Measurements from ENCODE around the gene FAM120A. TPM values are rescaled to one million over a fixed set of nuclear protein-coding genes. Genes with fewer than 3 reads are reported as not detected.

Gene FAM120A
- total RNA-seq, 2 experiments from 2014 or later, result 112 to 116 TPM

DNA sequence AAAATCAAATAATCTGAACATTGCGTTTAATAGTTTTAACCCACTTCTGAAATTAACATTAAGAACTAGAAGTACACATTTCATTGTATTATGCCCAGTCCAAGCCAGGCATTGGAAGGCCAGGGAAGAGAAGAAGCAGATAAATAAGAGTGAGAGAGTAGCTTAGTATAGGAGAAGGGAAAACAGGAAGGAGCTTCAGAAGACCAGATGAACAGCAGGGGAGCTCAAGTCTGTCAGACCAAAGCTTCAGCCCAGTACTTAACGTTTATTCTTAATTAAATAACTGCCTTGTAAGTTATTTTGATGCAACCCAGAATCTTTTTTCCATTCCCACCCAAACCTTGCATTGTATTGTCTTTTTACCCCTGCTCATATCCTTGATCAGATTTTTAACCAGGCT, 13.4 kb downstream of the FAM120A start:
- no peaks in the 10 kb centered on the region for H3K36me3 Mint-ChIP-seq (ENCODE audit: low read depth)
- H3K27ac Mint-ChIP-seq, result peak overlapping the region; percentile 26
- H3K9me3 Mint-ChIP-seq, result no peaks in the 10 kb centered on the region
- H3K27me3 Mint-ChIP-seq (ENCODE audit: low read depth), result no peaks in the 10 kb centered on the region
- intact Hi-C loops (cut with micrococcal nuclease), result loop anchor here (5.0 kb wide), 1 partner anchor 37 kb away; no protein-coding TSS in a partner anchor
- no peak overlapping the region for H3K4me3 Mint-ChIP-seq
- CTCF ChIA-PET, result interaction anchor here (1.9 kb wide), 1 partner anchor 11 kb away, joined by 12 read pairs; the partner anchor contains the start of gene FAM120AOS
- peaks cover 79% of the 10 kb centered on the region for H3K4me1 Mint-ChIP-seq (ENCODE audit: low read depth)
- DNase-seq, result no peak

- Mint-ChIP-seq H3K27ac (no peak overlapping the region), H3K9me3 (no peaks in the 10 kb centered on the region), H3K27me3 (ENCODE audit: low read depth) (no peaks in the 10 kb centered on the region), H3K4me1 (ENCODE audit: low read depth) (peaks cover 82% of the 10 kb centered on the region), H3K4me3 (no peak overlapping the region), H3K36me3 (ENCODE audit: low read depth) (peaks cover 6% of the 10 kb centered on the region)
- DNase-seq, result no peak
- intact Hi-C loops (cut with micrococcal nuclease), result loop anchor here (5.0 kb wide), 1 partner anchor 36 kb away; no protein-coding TSS in a partner anchor
- CTCF ChIA-PET, result interaction anchor here (0.6 kb wide), 1 partner anchor 623 kb away, joined by 4 read pairs; no protein-coding TSS in a partner anchor
Observed at GRCh38 chr9:93465855-93466254, 14.4 kb downstream of the FAM120A start.

DNA sequence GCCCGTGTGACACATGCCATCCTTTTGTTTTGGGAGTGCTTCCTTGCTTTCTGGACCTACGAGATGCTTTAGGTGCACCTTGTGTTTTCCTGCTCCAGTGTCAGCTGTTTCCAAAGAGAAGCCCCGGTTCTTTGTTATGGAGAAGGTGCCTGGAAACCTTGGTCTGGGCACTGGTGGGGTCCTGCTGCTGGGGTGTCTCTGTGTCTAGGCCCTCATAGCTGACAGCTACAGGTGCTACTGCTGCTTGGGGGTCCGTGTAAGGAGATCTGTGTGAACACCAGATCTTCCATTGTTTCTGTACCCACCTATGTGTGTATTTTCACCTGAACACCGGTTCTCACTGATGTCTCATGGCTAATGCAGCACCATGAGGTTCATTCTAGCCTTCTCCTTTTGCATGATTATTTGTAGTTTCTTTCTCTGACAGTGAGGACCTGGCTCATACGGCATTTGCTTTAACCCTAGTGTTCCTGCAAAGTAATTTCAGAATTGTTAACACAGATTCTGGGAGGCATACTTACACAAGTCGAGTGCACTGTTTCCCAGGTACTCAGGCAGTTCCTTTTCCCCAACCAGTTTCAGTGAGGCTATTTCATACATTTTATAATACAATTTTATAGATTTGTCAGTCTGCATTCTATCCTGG, 15.1 kb downstream of the FAM120A start:
- Mint-ChIP-seq H3K27me3 (ENCODE audit: low read depth) (no peaks in the 10 kb centered on the region), H3K4me3 (no peak overlapping the region), H3K36me3 (ENCODE audit: low read depth) (peaks cover 11% of the 10 kb centered on the region), H3K9me3 (no peaks in the 10 kb centered on the region), H3K4me1 (ENCODE audit: low read depth) (peaks cover 79% of the 10 kb centered on the region), H3K27ac (peak overlapping the region; percentile 70)
- CTCF ChIA-PET, result no interaction called here
- DNase-seq, result no peak
- intact Hi-C loops (cut with micrococcal nuclease), result loop anchor here (5.0 kb wide), 1 partner anchor 36 kb away; no protein-coding TSS in a partner anchor

- Mint-ChIP-seq H3K27ac (peak overlapping the region; percentile 70), H3K27me3 (ENCODE audit: low read depth) (no peaks in the 10 kb centered on the region), H3K9me3 (no peaks in the 10 kb centered on the region), H3K36me3 (ENCODE audit: low read depth) (peaks cover 11% of the 10 kb centered on the region), H3K4me3 (no peak overlapping the region), H3K4me1 (ENCODE audit: low read depth) (peaks cover 76% of the 10 kb centered on the region)
- CTCF ChIA-PET, result no interaction called here
- DNase-seq, result no peak
- intact Hi-C loops (cut with micrococcal nuclease), result loop anchor here (5.0 kb wide), 1 partner anchor 35 kb away; no protein-coding TSS in a partner anchor
Observed at GRCh38 chr9:93467062-93467416, 15.6 kb downstream of the FAM120A start.

- CTCF ChIA-PET, result interaction anchor here (1.4 kb wide), 1 partner anchor 40 kb away, joined by 3 read pairs; no protein-coding TSS in a partner anchor
- DNase-seq, result no peak
- Mint-ChIP-seq H3K4me1 (ENCODE audit: low read depth) (peaks cover 76% of the 10 kb centered on the region), H3K27ac (peak overlapping the region; percentile 22), H3K36me3 (ENCODE audit: low read depth) (peaks cover 15% of the 10 kb centered on the region), H3K4me3 (no peak overlapping the region), H3K27me3 (ENCODE audit: low read depth) (no peaks in the 10 kb centered on the region), H3K9me3 (no peaks in the 10 kb centered on the region)
- intact Hi-C loops (cut with micrococcal nuclease), result loop anchor here (5.0 kb wide), 1 partner anchor 35 kb away; no protein-coding TSS in a partner anchor
Observed at GRCh38 chr9:93467462-93467861, 16.0 kb downstream of the FAM120A start.

GRCh38 chr9:93468763-93469456, 17.4 kb downstream of the FAM120A start:
- intact Hi-C loops (cut with micrococcal nuclease), result loop anchor here (5.0 kb wide), 1 partner anchor 33 kb away; no protein-coding TSS in a partner anchor
- no peak for DNase-seq
- H3K9me3 Mint-ChIP-seq, result no peaks in the 10 kb centered on the region
- peaks cover 15% of the 10 kb centered on the region for H3K36me3 Mint-ChIP-seq (ENCODE audit: low read depth)
- H3K27ac Mint-ChIP-seq, result no peak overlapping the region
- H3K27me3 Mint-ChIP-seq (ENCODE audit: low read depth), result no peaks in the 10 kb centered on the region
- CTCF ChIA-PET, result interaction anchor here (0.8 to 1.4 kb wide), 3 partner anchors 9 to 39 kb away, joined by 3 read pairs; no protein-coding TSS in a partner anchor
- no peak overlapping the region for H3K4me3 Mint-ChIP-seq
- H3K4me1 Mint-ChIP-seq (ENCODE audit: low read depth), result peaks cover 61% of the 10 kb centered on the region

GRCh38 chr9:93470391-93470790, 18.9 kb downstream of the FAM120A start:
- H3K9me3 Mint-ChIP-seq, result no peaks in the 10 kb centered on the region
- H3K27ac Mint-ChIP-seq, result no peak overlapping the region
- H3K4me3 Mint-ChIP-seq, result no peak overlapping the region
- CTCF ChIA-PET, result no interaction called here
- no peak for DNase-seq
- peaks cover 21% of the 10 kb centered on the region for H3K36me3 Mint-ChIP-seq (ENCODE audit: low read depth)
- intact Hi-C loops (cut with micrococcal nuclease), result no loop called here
- no peaks in the 10 kb centered on the region for H3K27me3 Mint-ChIP-seq (ENCODE audit: low read depth)
- peaks cover 57% of the 10 kb centered on the region for H3K4me1 Mint-ChIP-seq (ENCODE audit: low read depth)

DNA sequence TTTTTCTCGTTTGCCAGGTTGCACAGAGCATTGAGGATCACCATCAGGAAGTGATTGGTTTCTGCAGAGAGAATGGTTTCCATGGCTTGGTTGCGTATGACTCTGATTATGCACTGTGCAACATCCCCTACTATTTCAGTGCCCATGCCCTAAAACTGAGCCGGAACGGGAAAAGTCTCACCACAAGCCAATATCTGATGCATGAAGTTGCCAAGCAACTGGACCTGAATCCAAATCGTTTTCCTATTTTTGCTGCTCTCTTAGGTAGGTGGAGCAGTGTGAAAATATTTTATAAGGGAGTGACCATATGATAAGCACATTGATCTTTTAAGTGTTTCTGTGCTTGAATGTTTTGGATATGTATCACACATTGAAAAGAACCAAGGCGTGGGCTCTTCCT, 19.6 kb downstream of the FAM120A start:
- H3K4me1 Mint-ChIP-seq (ENCODE audit: low read depth), result peaks cover 58% of the 10 kb centered on the region
- intact Hi-C loops (cut with micrococcal nuclease), result no loop called here
- H3K36me3 Mint-ChIP-seq (ENCODE audit: low read depth), result peaks cover 24% of the 10 kb centered on the region
- H3K27me3 Mint-ChIP-seq (ENCODE audit: low read depth), result no peaks in the 10 kb centered on the region
- no peak overlapping the region for H3K27ac Mint-ChIP-seq
- H3K4me3 Mint-ChIP-seq, result no peak overlapping the region
- no peak for DNase-seq
- CTCF ChIA-PET, result no interaction called here
- H3K9me3 Mint-ChIP-seq, result no peaks in the 10 kb centered on the region

DNA sequence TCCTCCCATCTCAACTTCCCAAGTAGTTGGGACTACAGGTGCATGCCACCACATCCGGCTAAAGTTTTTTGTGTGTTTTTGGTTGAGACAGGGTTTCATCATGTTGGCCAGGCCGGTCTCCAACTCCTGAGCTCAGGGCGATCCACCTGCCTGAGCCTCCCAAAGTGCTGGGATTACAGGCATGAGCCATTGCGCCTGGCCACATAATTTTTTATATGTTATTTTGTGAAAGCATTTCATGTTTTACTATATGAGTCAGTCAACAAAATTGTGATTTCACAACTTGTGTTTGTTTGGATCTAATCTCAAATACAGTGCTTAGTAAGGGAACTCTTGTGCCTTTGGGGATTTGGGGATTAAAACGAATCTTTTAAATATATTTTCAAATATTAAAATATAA, 21.9 kb downstream of the FAM120A start:
- intact Hi-C loops (cut with micrococcal nuclease), result no loop called here
- Mint-ChIP-seq H3K27ac (no peak overlapping the region), H3K4me1 (ENCODE audit: low read depth) (peaks cover 39% of the 10 kb centered on the region), H3K9me3 (no peaks in the 10 kb centered on the region), H3K36me3 (ENCODE audit: low read depth) (peaks cover 27% of the 10 kb centered on the region), H3K4me3 (no peak overlapping the region), H3K27me3 (ENCODE audit: low read depth) (no peaks in the 10 kb centered on the region)
- CTCF ChIA-PET, result no interaction called here
- no peak for DNase-seq

DNA sequence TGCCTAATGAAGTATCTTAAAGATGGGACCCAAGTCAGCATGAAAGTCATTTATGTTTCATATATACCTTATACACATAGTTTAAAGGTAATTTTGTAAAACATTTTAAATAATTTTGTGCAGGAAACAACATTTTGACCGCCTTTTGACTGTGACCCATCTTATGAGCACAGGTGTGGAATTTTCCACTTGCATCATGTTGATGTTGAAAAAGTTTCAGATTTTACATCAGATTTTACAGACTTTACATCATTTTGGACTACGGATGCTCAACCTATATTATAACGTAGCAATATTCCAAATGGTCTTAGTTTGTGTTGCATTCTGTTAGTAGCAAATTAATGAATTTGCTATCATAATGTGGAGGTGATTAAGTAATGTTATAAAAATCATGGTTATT, 23.6 kb downstream of the FAM120A start:
- no peaks in the 10 kb centered on the region for H3K27me3 Mint-ChIP-seq (ENCODE audit: low read depth)
- no peaks in the 10 kb centered on the region for H3K9me3 Mint-ChIP-seq
- H3K27ac Mint-ChIP-seq, result peak overlapping the region; percentile 83
- intact Hi-C loops (cut with micrococcal nuclease), result no loop called here
- peaks cover 34% of the 10 kb centered on the region for H3K36me3 Mint-ChIP-seq (ENCODE audit: low read depth)
- CTCF ChIA-PET, result no interaction called here
- H3K4me3 Mint-ChIP-seq, result no peak overlapping the region
- DNase-seq, result no peak
- H3K4me1 Mint-ChIP-seq (ENCODE audit: low read depth), result peaks cover 37% of the 10 kb centered on the region

DNA sequence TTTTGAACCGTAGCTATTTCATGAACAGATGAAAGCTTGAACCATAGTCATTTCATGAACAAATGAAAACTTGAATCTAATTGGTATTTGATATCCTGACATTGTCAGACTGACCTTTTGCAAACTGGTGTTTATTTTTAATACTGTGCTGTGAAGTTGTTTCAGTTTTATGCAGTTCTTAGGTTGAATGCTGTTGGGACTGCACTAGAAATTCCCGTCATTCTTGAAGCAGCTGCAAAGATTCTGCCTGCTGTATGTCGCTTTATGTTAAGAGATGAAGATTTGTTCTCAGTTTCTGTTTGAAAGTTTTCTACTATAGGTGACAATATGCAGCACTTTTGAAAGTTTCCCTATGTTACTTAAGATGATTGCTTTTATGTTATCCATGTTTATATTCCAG, 24.4 kb downstream of the FAM120A start:
- Mint-ChIP-seq H3K27ac (peak overlapping the region; percentile 83), H3K27me3 (ENCODE audit: low read depth) (no peaks in the 10 kb centered on the region), H3K9me3 (no peaks in the 10 kb centered on the region), H3K36me3 (ENCODE audit: low read depth) (peaks cover 31% of the 10 kb centered on the region), H3K4me1 (ENCODE audit: low read depth) (peaks cover 34% of the 10 kb centered on the region), H3K4me3 (no peak overlapping the region)
- CTCF ChIA-PET, result no interaction called here
- intact Hi-C loops (cut with micrococcal nuclease), result no loop called here
- no peak for DNase-seq

DNA sequence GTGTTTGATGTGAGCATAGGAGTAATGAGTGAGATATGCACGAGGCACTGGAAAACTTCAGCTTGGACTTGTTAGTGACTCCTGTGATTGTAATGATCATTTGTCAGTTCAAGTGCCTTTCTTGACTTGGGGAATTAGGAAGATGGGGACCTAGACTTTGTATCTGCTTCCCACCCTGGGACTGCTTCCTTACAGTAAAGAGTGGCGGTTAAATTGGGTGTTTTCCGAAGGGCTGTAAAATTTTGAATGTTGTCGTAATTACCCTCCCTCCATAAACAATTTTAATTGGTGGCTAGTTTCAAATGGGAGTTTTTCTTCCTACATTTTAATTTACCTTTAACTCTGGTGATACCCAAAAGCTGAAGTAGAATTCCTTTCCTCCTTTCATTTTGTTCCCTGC, 25.4 kb downstream of the FAM120A start:
- Mint-ChIP-seq H3K36me3 (ENCODE audit: low read depth) (peaks cover 30% of the 10 kb centered on the region), H3K27me3 (ENCODE audit: low read depth) (no peaks in the 10 kb centered on the region), H3K4me3 (no peak overlapping the region), H3K4me1 (ENCODE audit: low read depth) (peaks cover 33% of the 10 kb centered on the region), H3K9me3 (no peaks in the 10 kb centered on the region), H3K27ac (no peak overlapping the region)
- no peak for DNase-seq
- CTCF ChIA-PET, result interaction anchor here (0.7 kb wide), 1 partner anchor 13 kb away, joined by 3 read pairs; no protein-coding TSS in a partner anchor
- intact Hi-C loops (cut with micrococcal nuclease), result no loop called here
